ENCODE data around the gene MBD4. TPM values are rescaled to one million over a fixed set of nuclear protein-coding genes. Genes with fewer than 3 reads are reported as not detected.

MBD4 gene
- total RNA-seq, 6 experiments from 2014 or later: 18.7 to 25.7 (median 21.8) TPM

GRCh38 chr3:129453732-129454131, 14.0 kb upstream of the MBD4 start:
- no peaks in the 10 kb centered on the region; the same call in 1 of the 2 replicates for H3K27me3 Mint-ChIP-seq (ENCODE audit: insufficient read depth)
- no peak overlapping the region for H3K4me3 Mint-ChIP-seq
- H3K9me3 Mint-ChIP-seq: no peaks in the 10 kb centered on the region
- H3K27ac Mint-ChIP-seq: no peak overlapping the region
- TF ChIP-seq CTCF (IDR thresholded peaks at IDR 0.05): no peak
- peaks cover 16% of the 10 kb centered on the region for H3K4me1 Mint-ChIP-seq (ENCODE audit: low read depth)
- H3K36me3 Mint-ChIP-seq (ENCODE audit: low read depth): peaks cover 23% of the 10 kb centered on the region
- no peak for DNase-seq

- DNase-seq: no peak
- peaks cover 23% of the 10 kb centered on the region for H3K4me1 Mint-ChIP-seq (ENCODE audit: low read depth)
- no peak overlapping the region for H3K27ac Mint-ChIP-seq
Measured at GRCh38 chr3:129449279-129450115, 9.7 kb upstream of the MBD4 start.

GRCh38 chr3:129448186-129448895, 8.6 kb upstream of the MBD4 start:
- Mint-ChIP-seq H3K4me3 (no peak overlapping the region), H3K27me3 (ENCODE audit: insufficient read depth) (no peaks in the 10 kb centered on the region; the same call in 1 of the 2 replicates), H3K27ac (no peak overlapping the region), H3K36me3 (ENCODE audit: low read depth) (peaks cover 20% of the 10 kb centered on the region), H3K9me3 (no peaks in the 10 kb centered on the region), H3K4me1 (ENCODE audit: low read depth) (peaks cover 22% of the 10 kb centered on the region)
- no peak for DNase-seq
- TF ChIP-seq CTCF (IDR thresholded peaks at IDR 0.05): no peak

More at GRCh38 chr3:129449279-129450115, 9.7 kb upstream of the MBD4 start:
- H3K36me3 Mint-ChIP-seq (ENCODE audit: low read depth): peaks cover 18% of the 10 kb centered on the region
- TF ChIP-seq CTCF (IDR thresholded peaks at IDR 0.05): no peak
- no peaks in the 10 kb centered on the region for H3K9me3 Mint-ChIP-seq
- H3K4me3 Mint-ChIP-seq: no peak overlapping the region
- H3K27me3 Mint-ChIP-seq (ENCODE audit: insufficient read depth): no peaks in the 10 kb centered on the region; the same call in 1 of the 2 replicates

GRCh38 chr3:129446926-129447325, 7.2 kb upstream of the MBD4 start:
- no peak for DNase-seq
- Mint-ChIP-seq H3K9me3 (no peaks in the 10 kb centered on the region), H3K4me3 (no peak overlapping the region), H3K36me3 (ENCODE audit: low read depth) (peaks cover 6% of the 10 kb centered on the region), H3K27me3 (ENCODE audit: insufficient read depth) (no peaks in the 10 kb centered on the region; the same call in 1 of the 2 replicates), H3K27ac (no peak overlapping the region), H3K4me1 (ENCODE audit: low read depth) (peaks cover 33% of the 10 kb centered on the region)
- no peak for TF ChIP-seq CTCF (IDR thresholded peaks at IDR 0.05)

- H3K9me3 Mint-ChIP-seq: no peaks in the 10 kb centered on the region
- no peak for TF ChIP-seq CTCF (IDR thresholded peaks at IDR 0.05)
- H3K27me3 Mint-ChIP-seq (ENCODE audit: insufficient read depth): no peaks in the 10 kb centered on the region; the same call in 1 of the 2 replicates
- H3K4me3 Mint-ChIP-seq: no peak overlapping the region
- no peak overlapping the region for H3K27ac Mint-ChIP-seq
- DNase-seq: no peak
- H3K36me3 Mint-ChIP-seq (ENCODE audit: low read depth): peaks cover 4% of the 10 kb centered on the region
- H3K4me1 Mint-ChIP-seq (ENCODE audit: low read depth): peaks cover 47% of the 10 kb centered on the region
Measured at GRCh38 chr3:129445471-129445870, 5.7 kb upstream of the MBD4 start.

Measured in HFFc6 (cell line).